HG03571 (cell line): ENCODE measurements around the gene VASH1.

Experiments
- ATAC-seq: cut with Tn5 transposase; IDR thresholded peaks from one replicate; pipeline ENCODE4 v1.9.1; 2021; ENCODE audit not compliant: unreplicated experiment

The VASH1 gene

DNA sequence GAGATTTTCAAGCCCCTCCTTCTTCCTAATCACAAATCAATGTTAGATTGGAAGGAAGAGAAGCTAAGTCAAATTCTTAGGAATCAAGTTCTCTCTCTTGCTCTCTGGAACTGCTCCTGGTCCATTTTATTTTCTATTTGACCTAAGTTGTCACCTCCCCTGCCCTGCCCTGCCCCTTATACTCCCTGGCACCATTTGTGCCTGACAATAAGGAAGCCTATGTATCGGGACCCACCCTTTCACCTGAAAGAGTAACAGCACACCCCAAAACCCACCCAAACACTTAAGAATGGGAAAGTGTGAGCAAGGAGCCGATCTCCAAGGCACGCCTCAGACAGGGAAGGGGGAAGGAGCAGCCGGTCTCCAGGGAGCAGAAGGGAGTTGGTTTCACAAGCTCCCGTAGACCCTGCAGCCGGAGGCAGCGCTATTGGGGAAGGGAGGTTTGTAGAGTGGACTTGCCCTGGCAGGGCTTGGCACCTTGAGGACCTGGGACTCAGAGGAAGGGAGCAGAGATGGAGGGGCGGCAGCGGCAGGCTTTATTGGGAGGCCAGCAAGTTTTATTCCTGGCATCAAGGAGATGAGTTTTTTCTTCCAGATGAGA, 66.5 kb downstream of the VASH1 start:
- no peak for ATAC-seq

DNA sequence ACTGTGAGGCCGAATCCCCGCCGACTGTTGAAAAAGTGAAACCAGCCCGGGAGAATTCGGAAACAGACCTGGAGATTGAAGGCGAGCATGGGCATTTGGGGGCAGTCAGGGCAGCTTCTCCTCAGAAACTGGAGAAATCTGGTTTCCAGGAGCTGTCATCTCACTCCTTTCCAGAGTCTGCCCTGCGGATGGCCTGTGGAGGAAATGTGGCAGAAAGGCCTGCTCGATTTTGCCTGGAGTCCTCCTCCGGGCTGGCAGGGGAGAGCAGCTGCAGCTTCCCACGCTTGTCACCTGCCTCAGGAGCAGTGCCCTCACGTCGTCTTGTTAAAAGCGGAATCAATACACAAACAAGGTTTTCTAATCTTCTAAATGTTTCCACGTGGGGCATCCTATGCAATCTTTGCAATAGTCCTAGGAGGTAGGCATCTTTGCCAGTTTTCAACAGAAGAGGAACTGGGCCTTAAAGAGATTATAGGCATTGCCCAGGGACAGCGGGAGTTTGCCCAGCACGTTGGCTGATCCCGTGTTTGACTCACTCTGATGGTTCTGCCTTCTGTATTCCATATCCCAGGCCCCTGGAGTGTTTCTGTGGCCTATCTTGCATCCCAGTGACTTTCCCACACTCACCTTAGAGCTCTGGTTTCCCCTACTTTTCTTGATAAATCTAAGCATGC, 67.2 kb downstream of the VASH1 start:
- no peak for ATAC-seq

DNA sequence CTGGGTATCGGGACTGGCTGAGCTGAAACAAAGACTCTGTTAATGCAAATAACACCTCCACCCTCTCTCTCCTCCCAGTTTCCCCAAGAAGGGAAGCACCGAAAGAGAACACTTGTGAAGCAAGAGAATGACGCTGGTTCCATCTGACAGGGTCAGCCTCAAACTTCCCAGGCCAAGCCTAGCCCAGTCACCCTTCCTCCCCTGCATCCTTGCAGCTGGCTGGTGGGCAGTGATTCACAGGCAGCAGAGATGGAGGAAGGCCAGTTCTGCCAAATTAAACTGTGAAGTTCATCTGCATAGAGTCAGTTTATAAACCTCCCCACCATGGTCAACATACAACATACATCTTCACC, 67.7 kb downstream of the VASH1 start:
- ATAC-seq: no peak

DNA sequence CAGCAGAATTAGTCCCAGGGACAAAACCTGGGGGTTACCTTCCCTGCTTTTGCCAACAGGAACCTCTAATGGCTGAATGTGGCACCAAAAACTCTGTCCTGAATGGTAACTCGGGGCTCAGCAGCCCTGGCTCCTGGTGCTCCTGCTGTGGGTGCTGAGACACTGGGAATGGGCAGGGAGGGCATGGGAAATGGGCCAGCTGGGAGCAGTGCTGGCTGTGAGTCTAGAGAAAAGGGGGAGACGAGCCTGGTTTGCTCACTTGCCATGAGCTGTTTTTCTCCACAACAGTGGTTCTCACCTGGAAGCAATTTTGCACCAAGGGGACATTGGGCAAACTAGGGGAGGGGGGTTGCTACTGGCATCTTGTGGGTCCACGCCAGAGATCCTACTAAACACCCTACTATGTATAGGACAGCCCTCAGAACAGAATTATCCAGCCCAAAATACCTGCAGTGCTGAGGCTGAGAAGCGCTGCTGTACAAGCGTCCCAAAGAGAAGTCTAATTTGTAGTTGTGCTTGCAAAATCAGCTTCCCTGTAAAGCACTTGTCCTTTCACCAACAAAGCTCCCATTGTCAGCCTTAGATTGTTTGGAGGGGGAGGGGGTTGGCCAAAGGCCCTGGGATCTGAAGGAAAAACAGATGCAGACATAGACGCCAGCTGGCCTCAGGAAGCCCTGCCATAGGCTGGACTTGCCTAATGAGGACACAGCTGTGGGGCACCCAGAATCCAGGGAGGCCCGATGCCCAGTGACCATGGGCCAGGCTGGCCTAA, 68.6 kb downstream of the VASH1 start:
- no peak for ATAC-seq

DNA sequence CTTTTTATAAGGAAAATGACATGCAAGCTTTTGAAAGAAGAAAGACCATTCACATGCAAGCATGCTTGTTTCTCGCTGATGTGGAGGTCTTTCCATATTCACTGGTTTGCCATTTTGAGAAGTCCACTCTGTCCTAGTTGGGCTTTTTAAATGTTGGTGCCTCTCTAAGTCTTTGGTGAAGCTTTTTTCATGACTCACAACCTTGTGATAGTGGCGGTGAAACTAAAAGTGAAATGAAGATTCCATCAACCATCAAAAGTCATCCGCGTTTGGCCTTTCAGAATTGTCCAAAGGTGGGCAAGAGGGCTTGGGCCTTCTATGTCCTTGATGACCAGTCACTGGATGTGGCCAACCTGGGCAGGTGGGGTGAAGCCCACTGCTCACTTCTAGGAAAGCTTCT, 69.3 kb downstream of the VASH1 start:
- ATAC-seq: no peak

DNA sequence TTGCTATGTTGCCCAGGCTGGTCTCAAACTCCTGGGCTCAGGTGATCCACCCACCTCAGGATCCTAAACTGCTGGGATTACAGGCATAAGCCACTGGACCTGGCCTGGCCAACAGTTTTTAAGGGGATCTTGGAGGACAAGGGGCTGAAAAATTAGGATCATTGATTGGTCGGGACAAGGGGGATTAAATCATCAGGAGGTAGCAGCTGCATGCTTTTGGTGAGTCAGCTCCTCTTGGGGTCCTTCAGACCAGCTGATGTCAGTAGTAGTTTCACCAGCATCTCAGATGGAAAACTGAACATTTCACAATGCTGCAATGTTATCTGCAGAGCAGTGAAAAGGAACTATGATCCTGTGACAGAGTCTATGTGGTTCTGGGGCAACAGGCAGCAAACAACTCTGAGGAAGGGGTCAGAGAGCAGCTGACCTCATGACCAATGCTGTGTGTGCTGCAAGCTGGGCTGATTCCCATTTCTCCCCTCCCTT, 71.3 kb downstream of the VASH1 start:
- no peak for ATAC-seq
